ENCODE data around the gene PLEKHJ1. TPM values are rescaled to one million over a fixed set of nuclear protein-coding genes. Genes with fewer than 3 reads are reported as not detected.
"Not testable (repeated sequence)": the region's sequence is repeated elsewhere in the genome, so short reads cannot be mapped to it uniquely, and the experiment has no call there.

PLEKHJ1 gene
- total RNA-seq, 1 experiment from 2014 or later: 73.7 TPM

- Histone ChIP-seq H3K27me3 (replicated peaks; ENCODE audit: insufficient read depth, low read depth, low read length, poor library complexity) (no peaks in the 10 kb centered on the region), H3K27ac (ENCODE audit: low read depth, low read length, poor library complexity, severe bottlenecking) (peak overlapping the region; percentile 16), H3K36me3 (ENCODE audit: insufficient read depth, low read length, poor library complexity, severe bottlenecking) (peaks cover 11% of the 10 kb centered on the region), H3K9me3 (ENCODE audit: low read depth, low read length, poor library complexity, severe bottlenecking) (no peaks in the 10 kb centered on the region), H3K4me3 (ENCODE audit: low read depth, low read length, poor library complexity, severe bottlenecking) (no peak overlapping the region), H3K4me1 (ENCODE audit: insufficient read depth, low read length, poor library complexity, severe bottlenecking) (no peaks in the 10 kb centered on the region)
- CTCF ChIA-PET: no interaction called here
- BruUV-seq (replicated peaks): no TSS peak
- intact Hi-C loops (cut with micrococcal nuclease; ENCODE audit: unreplicated experiment): no loop called here
- no peak for TF ChIP-seq EZH2 (IDR thresholded peaks at IDR 0.05; ENCODE audit: borderline replicate concordance, low read depth, low read length, poor library complexity, severe bottlenecking)
- TF ChIP-seq, protein P1, sequence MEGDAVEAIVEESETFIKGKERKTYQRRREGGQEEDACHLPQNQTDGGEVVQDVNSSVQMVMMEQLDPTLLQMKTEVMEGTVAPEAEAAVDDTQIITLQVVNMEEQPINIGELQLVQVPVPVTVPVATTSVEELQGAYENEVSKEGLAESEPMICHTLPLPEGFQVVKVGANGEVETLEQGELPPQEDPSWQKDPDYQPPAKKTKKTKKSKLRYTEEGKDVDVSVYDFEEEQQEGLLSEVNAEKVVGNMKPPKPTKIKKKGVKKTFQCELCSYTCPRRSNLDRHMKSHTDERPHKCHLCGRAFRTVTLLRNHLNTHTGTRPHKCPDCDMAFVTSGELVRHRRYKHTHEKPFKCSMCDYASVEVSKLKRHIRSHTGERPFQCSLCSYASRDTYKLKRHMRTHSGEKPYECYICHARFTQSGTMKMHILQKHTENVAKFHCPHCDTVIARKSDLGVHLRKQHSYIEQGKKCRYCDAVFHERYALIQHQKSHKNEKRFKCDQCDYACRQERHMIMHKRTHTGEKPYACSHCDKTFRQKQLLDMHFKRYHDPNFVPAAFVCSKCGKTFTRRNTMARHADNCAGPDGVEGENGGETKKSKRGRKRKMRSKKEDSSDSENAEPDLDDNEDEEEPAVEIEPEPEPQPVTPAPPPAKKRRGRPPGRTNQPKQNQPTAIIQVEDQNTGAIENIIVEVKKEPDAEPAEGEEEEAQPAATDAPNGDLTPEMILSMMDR (conservative IDR thresholded peaks at IDR 0.05; ENCODE audit: low read depth, low read length): no peak
- POLR2A ChIA-PET (ENCODE audit: low non-redundant PET): no interaction called here
- DNase-seq (ENCODE audit: low spot score): no peak
Measured at GRCh38 chr19:2201473-2202148, 34.5 kb downstream of the PLEKHJ1 start.

DNA sequence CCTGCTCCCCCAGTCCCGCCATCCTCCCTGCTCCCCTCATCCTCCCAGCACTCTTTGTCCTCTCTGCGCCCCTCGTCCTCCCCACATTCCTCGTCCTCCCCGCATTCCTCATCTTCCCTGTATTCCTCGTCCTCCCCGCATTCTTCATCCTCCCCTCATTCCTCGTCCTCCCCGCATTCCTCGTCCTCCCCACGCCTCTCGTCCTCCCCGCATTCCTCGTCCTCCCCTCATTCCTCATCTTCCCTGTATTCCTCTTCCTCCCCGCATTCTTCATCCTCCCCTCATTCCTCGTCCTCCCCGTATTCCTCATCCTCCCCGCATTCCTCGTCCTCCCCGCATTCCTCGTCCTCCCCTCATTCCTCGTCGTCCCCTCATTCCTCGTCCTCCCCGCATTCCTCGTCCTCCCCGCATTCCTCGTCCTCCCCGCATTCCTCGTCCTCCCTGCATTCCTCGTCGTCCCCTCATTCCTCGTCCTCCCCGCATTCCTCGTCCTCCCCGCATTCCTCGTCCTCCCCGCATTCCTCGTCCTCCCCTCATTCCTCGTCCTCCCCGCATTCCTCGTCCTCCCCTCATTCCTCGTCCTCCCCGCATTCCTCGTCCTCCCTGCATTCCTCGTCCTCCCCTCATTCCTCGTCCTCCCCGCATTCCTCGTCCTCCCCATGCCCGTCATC is 35.4 kb downstream of the PLEKHJ1 start:
- H3K27ac ChIP-seq (ENCODE audit: low read depth, low read length, poor library complexity, severe bottlenecking); POLR2A ChIA-PET (ENCODE audit: low non-redundant PET); BruUV-seq (replicated peaks); H3K4me1 ChIP-seq (ENCODE audit: insufficient read depth, low read length, poor library complexity, severe bottlenecking); intact Hi-C loops (cut with micrococcal nuclease; ENCODE audit: unreplicated experiment); CTCF ChIA-PET; DNase-seq (ENCODE audit: low spot score); H3K9me3 ChIP-seq (ENCODE audit: low read depth, low read length, poor library complexity, severe bottlenecking); H3K27me3 ChIP-seq (replicated peaks; ENCODE audit: insufficient read depth, low read depth, low read length, poor library complexity); H3K4me3 ChIP-seq (ENCODE audit: low read depth, low read length, poor library complexity, severe bottlenecking): not testable (repeated sequence)
- peaks cover 11% of the 10 kb centered on the region for H3K36me3 ChIP-seq (ENCODE audit: insufficient read depth, low read length, poor library complexity, severe bottlenecking)

GRCh38 chr19:2199861-2200623 is 36.1 kb downstream of the PLEKHJ1 start:
- H3K4me3 ChIP-seq (ENCODE audit: low read depth, low read length, poor library complexity, severe bottlenecking): no peak overlapping the region
- H3K9me3 ChIP-seq (ENCODE audit: low read depth, low read length, poor library complexity, severe bottlenecking): no peaks in the 10 kb centered on the region
- no TSS peak for BruUV-seq (replicated peaks)
- POLR2A ChIA-PET (ENCODE audit: low non-redundant PET): no interaction called here
- CTCF ChIA-PET: interaction anchor here (0.6 kb wide), 1 partner anchor 54 kb away, joined by 3 read pairs; no protein-coding TSS in a partner anchor
- no peak for DNase-seq (ENCODE audit: low spot score)
- TF ChIP-seq EZH2 (IDR thresholded peaks at IDR 0.05; ENCODE audit: borderline replicate concordance, low read depth, low read length, poor library complexity, severe bottlenecking): no peak
- TF ChIP-seq, protein P1 (conservative IDR thresholded peaks at IDR 0.05; ENCODE audit: low read depth, low read length): no peak
- H3K36me3 ChIP-seq (ENCODE audit: insufficient read depth, low read length, poor library complexity, severe bottlenecking): peaks cover 11% of the 10 kb centered on the region
- no peak overlapping the region for H3K27ac ChIP-seq (ENCODE audit: low read depth, low read length, poor library complexity, severe bottlenecking)
- H3K27me3 ChIP-seq (replicated peaks; ENCODE audit: insufficient read depth, low read depth, low read length, poor library complexity): no peaks in the 10 kb centered on the region
- intact Hi-C loops (cut with micrococcal nuclease; ENCODE audit: unreplicated experiment): no loop called here
- H3K4me1 ChIP-seq (ENCODE audit: insufficient read depth, low read length, poor library complexity, severe bottlenecking): no peaks in the 10 kb centered on the region
